ENCODE data around the gene UBLCP1. TPM values are rescaled to one million over a fixed set of nuclear protein-coding genes. Genes with fewer than 3 reads are reported as not detected.

Gene UBLCP1
- total and polyA plus RNA-seq, 4 donors: 6.1 to 9.5 (median 7.6) TPM

GRCh38 chr5:159214486-159215271 is 48.4 kb upstream of the UBLCP1 start:
- 86% methylated on average over 2 of the region's 2 CpGs for WGBS
- TF ChIP-seq JUND (IDR thresholded peaks at IDR 0.05): no peak
- no peak for TF ChIP-seq RXRA (IDR thresholded peaks at IDR 0.05)
- no peak for TF ChIP-seq TAF1 (conservative IDR thresholded peaks at IDR 0.05)
- TF ChIP-seq EGR1 (IDR thresholded peaks at IDR 0.05; ENCODE audit: low read depth in 2 of 2): no peak
- TF ChIP-seq, protein P1, sequence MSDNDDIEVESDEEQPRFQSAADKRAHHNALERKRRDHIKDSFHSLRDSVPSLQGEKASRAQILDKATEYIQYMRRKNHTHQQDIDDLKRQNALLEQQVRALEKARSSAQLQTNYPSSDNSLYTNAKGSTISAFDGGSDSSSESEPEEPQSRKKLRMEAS (IDR thresholded peaks at IDR 0.05): no peak
- H3K4me1 ChIP-seq (ENCODE audit: control insufficient read depth in 4 of 4, insufficient read depth in 4 of 4, low read length in 3 of 4): peaks cover 2 to 5% (median 5%) of the 10 kb centered on the region in 4 donors
- no peaks in the 10 kb centered on the region for H3K36me3 ChIP-seq (ENCODE audit: control insufficient read depth in 4 of 4, insufficient read depth in 3 of 4, low read depth in 1 of 4, low read length in 3 of 4)
- no peak overlapping the region for H3K27ac ChIP-seq (ENCODE audit: low read depth in 1 of 2, low read length in 2 of 2)
- no peak overlapping the region for H3K4me3 ChIP-seq (ENCODE audit: low read depth in 1 of 3, low read length in 3 of 3)
- H3K9me3 ChIP-seq (ENCODE audit: control insufficient read depth in 4 of 4, low read length in 3 of 4): no peaks in the 10 kb centered on the region
- no peak for DNase-seq (ENCODE audit: low spot score)
- H3K27me3 ChIP-seq (ENCODE audit: control insufficient read depth in 4 of 4, insufficient read depth in 4 of 4, low read length in 3 of 4): no peaks in the 10 kb centered on the region
- H3K9ac ChIP-seq (ENCODE audit: low read depth in 1 of 2, low read length in 2 of 2): no peak overlapping the region

GRCh38 chr5:159215886-159216285 is 47.2 kb upstream of the UBLCP1 start:
- Histone ChIP-seq H3K27me3 (ENCODE audit: control insufficient read depth in 4 of 4, insufficient read depth in 4 of 4, low read length in 3 of 4) (no peaks in the 10 kb centered on the region), H3K4me3 (ENCODE audit: low read depth in 1 of 3, low read length in 3 of 3) (no peak overlapping the region), H3K9me3 (ENCODE audit: control insufficient read depth in 4 of 4, low read length in 3 of 4) (no peaks in the 10 kb centered on the region), H3K9ac (ENCODE audit: low read depth in 1 of 2, low read length in 2 of 2) (no peak overlapping the region), H3K36me3 (ENCODE audit: control insufficient read depth in 4 of 4, insufficient read depth in 3 of 4, low read depth in 1 of 4, low read length in 3 of 4) (no peaks in the 10 kb centered on the region), H3K27ac (ENCODE audit: low read depth in 1 of 2, low read length in 2 of 2) (no peak overlapping the region), H3K4me1 (ENCODE audit: control insufficient read depth in 4 of 4, insufficient read depth in 4 of 4, low read length in 3 of 4) (no peaks in the 10 kb centered on the region)
- WGBS: 93% methylated on average over 3 of the region's 3 CpGs
- TF ChIP-seq RAD21 (IDR thresholded peaks at IDR 0.05) (no peak), YY1 (IDR thresholded peaks at IDR 0.05) (no peak), TAF1 (conservative IDR thresholded peaks at IDR 0.05) (no peak), HNF4A (conservative IDR thresholded peaks at IDR 0.05) (no peak), JUND (IDR thresholded peaks at IDR 0.05) (no peak), GABPA (IDR thresholded peaks at IDR 0.05 in 1 of 2, conservative IDR thresholded peaks at IDR 0.05 in 1 of 2) (no peak), HNF4G (IDR thresholded peaks at IDR 0.05) (no peak), REST (IDR thresholded peaks at IDR 0.05) (no peak), SP1 (IDR thresholded peaks at IDR 0.05) (no peak)
- TF ChIP-seq, protein P2, sequence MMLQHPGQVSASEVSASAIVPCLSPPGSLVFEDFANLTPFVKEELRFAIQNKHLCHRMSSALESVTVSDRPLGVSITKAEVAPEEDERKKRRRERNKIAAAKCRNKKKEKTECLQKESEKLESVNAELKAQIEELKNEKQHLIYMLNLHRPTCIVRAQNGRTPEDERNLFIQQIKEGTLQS (IDR thresholded peaks at IDR 0.05): no peak
- TF ChIP-seq, protein P1 (IDR thresholded peaks at IDR 0.05): no peak
- DNase-seq (ENCODE audit: low spot score): no peak

- no peak for DNase-seq (ENCODE audit: low spot score)
- 78% methylated on average over 2 of the region's 2 CpGs for WGBS
- Histone ChIP-seq H3K4me3 (ENCODE audit: low read depth in 1 of 3, low read length in 3 of 3) (no peak overlapping the region), H3K9me3 (ENCODE audit: control insufficient read depth in 4 of 4, low read length in 3 of 4) (no peaks in the 10 kb centered on the region), H3K9ac (ENCODE audit: low read depth in 1 of 2, low read length in 2 of 2) (no peak overlapping the region), H3K27ac (ENCODE audit: low read depth in 1 of 2, low read length in 2 of 2) (no peak overlapping the region), H3K4me1 (ENCODE audit: control insufficient read depth in 4 of 4, insufficient read depth in 4 of 4, low read length in 3 of 4) (no peaks in the 10 kb centered on the region), H3K36me3 (ENCODE audit: control insufficient read depth in 4 of 4, insufficient read depth in 3 of 4, low read depth in 1 of 4, low read length in 3 of 4) (no peaks in the 10 kb centered on the region), H3K27me3 (ENCODE audit: control insufficient read depth in 4 of 4, insufficient read depth in 4 of 4, low read length in 3 of 4) (no peaks in the 10 kb centered on the region)
- no peak for TF ChIP-seq FOXA2 (IDR thresholded peaks at IDR 0.05)
- no peak for TF ChIP-seq TAF1 (conservative IDR thresholded peaks at IDR 0.05)
- TF ChIP-seq GABPA (IDR thresholded peaks at IDR 0.05 in 1 of 2, conservative IDR thresholded peaks at IDR 0.05 in 1 of 2): no peak
- no peak for TF ChIP-seq YY1 (IDR thresholded peaks at IDR 0.05)
- TF ChIP-seq, protein P2 (IDR thresholded peaks at IDR 0.05): no peak
- TF ChIP-seq SP1 (IDR thresholded peaks at IDR 0.05): no peak
- TF ChIP-seq EGR1 (IDR thresholded peaks at IDR 0.05; ENCODE audit: low read depth in 2 of 2): no peak
- no peak for TF ChIP-seq RAD21 (IDR thresholded peaks at IDR 0.05)
These were observed 46.6 kb upstream of the UBLCP1 start for GRCh38 chr5:159216454-159216853.
